Measurements from ENCODE around the gene PTOV1. TPM values are rescaled to one million over a fixed set of nuclear protein-coding genes. Genes with fewer than 3 reads are reported as not detected.

The PTOV1 gene
- total and polyA plus RNA-seq, 2 experiments from 2014 or later: 114 to 294 TPM

GRCh38 chr19:49884109-49884508 is 33.1 kb downstream of the PTOV1 start:
- H3K27me3 ChIP-seq: no peaks in the 10 kb centered on the region
- H4K20me1 ChIP-seq (ENCODE audit: insufficient read depth, poor library complexity, severe bottlenecking): no peaks in the 10 kb centered on the region
- peaks cover 2% of the 10 kb centered on the region for H3K4me1 ChIP-seq (ENCODE audit: insufficient read depth)
- H3K4me3 ChIP-seq: no peak overlapping the region
- TF ChIP-seq EZH2 (IDR thresholded peaks at IDR 0.05; ENCODE audit: borderline replicate concordance) (no peak), CTCF (IDR thresholded peaks at IDR 0.05; ENCODE audit: poor library complexity) (no peak), EZH2phosphoT487 (IDR thresholded peaks at IDR 0.05; ENCODE audit: low read depth, severe bottlenecking, unreplicated experiment) (no peak)
- no peak overlapping the region for H3K27ac ChIP-seq
- DNase-seq (ENCODE audit: low spot score): no peak
- no peaks in the 10 kb centered on the region for H3K9me2 ChIP-seq (replicated peaks; ENCODE audit: insufficient read depth)
- no peaks in the 10 kb centered on the region for H3K9me3 ChIP-seq (ENCODE audit: low read depth)
- H3K36me3 ChIP-seq (replicated peaks; ENCODE audit: insufficient read depth, low read depth): peaks cover 8% of the 10 kb centered on the region
- no peak overlapping the region for H2AFZ ChIP-seq
- no peak overlapping the region for H3K4me2 ChIP-seq
- peaks cover 8% of the 10 kb centered on the region for H3K79me2 ChIP-seq
- 92% methylated on average over 12 of the region's 18 CpGs for WGBS (ENCODE audit: low lambda C conversion rate, missing lambda C conversion rate)

- Histone ChIP-seq H3K4me2 (no peak overlapping the region), H3K27ac (no peak overlapping the region), H3K36me3 (replicated peaks; ENCODE audit: insufficient read depth, low read depth) (peaks cover 8% of the 10 kb centered on the region), H3K9me3 (ENCODE audit: low read depth) (no peaks in the 10 kb centered on the region), H3K4me1 (ENCODE audit: insufficient read depth) (peaks cover under 1% of the 10 kb centered on the region), H4K20me1 (ENCODE audit: insufficient read depth, poor library complexity, severe bottlenecking) (no peaks in the 10 kb centered on the region), H2AFZ (no peak overlapping the region), H3K27me3 (no peaks in the 10 kb centered on the region), H3K4me3 (no peak overlapping the region), H3K79me2 (peaks cover 3% of the 10 kb centered on the region), H3K9me2 (replicated peaks; ENCODE audit: insufficient read depth) (no peaks in the 10 kb centered on the region)
- DNase-seq (ENCODE audit: low spot score): no peak
- TF ChIP-seq EZH2phosphoT487 (IDR thresholded peaks at IDR 0.05; ENCODE audit: low read depth, severe bottlenecking, unreplicated experiment) (no peak), EZH2 (IDR thresholded peaks at IDR 0.05; ENCODE audit: borderline replicate concordance) (no peak), CTCF (IDR thresholded peaks at IDR 0.05; ENCODE audit: poor library complexity) (no peak)
- 98% methylated on average over 3 of the region's 3 CpGs for WGBS (ENCODE audit: low lambda C conversion rate, missing lambda C conversion rate)
These were observed 33.8 kb downstream of the PTOV1 start for GRCh38 chr19:49884760-49885159.

- no peak for TF ChIP-seq CTCF (IDR thresholded peaks at IDR 0.05; ENCODE audit: poor library complexity)
- TF ChIP-seq EZH2phosphoT487 (IDR thresholded peaks at IDR 0.05; ENCODE audit: low read depth, severe bottlenecking, unreplicated experiment): no peak
- Histone ChIP-seq H3K9me3 (ENCODE audit: low read depth) (no peaks in the 10 kb centered on the region), H3K4me2 (no peak overlapping the region), H3K36me3 (replicated peaks; ENCODE audit: insufficient read depth, low read depth) (peaks cover 8% of the 10 kb centered on the region), H3K79me2 (no peaks in the 10 kb centered on the region), H2AFZ (no peak overlapping the region), H3K27me3 (no peaks in the 10 kb centered on the region), H3K4me1 (ENCODE audit: insufficient read depth) (peaks cover 7% of the 10 kb centered on the region), H3K4me3 (no peak overlapping the region), H3K27ac (no peak overlapping the region), H4K20me1 (ENCODE audit: insufficient read depth, poor library complexity, severe bottlenecking) (no peaks in the 10 kb centered on the region), H3K9me2 (replicated peaks; ENCODE audit: insufficient read depth) (no peaks in the 10 kb centered on the region)
- 92% methylated on average over 23 of the region's 23 CpGs for WGBS (ENCODE audit: low lambda C conversion rate, missing lambda C conversion rate)
- no peak for DNase-seq (ENCODE audit: low spot score)
These were observed 36.2 kb downstream of the PTOV1 start for GRCh38 chr19:49887037-49887664.
